Stimulated activated CD4-positive, alpha-beta T cell treated with anti-CD3 and anti-CD28 coated beads, TNF-alpha, amount 100 ng/mL, for 48 hours (primary cell): ENCODE data around the gene UBTD2.

Experiments used
- DNase-seq, 3 donors: peaks; one replicate each; pipeline ENCODE4 v3.0.0-alpha.2; 2020; ENCODE audit warnings: low read depth in 3 of 3

UBTD2 gene

DNA sequence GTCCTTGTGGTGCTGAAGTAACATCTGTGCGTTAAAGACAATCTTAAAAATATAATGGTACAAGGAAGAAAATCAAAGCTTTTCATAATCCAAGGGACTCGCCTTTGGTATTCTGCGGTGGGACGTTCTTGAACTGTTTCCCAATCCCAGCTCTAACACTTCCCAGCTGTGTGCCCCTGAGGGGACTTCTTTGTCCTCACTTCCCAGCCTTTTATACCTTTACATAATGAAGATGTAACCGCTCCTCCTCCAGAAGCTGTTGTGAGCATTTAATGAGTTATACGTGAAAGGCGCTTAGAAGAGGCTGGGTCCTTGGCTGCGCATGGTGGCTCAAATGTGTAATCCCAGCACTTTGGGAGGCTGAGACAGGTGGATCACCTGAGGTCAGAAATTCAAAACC is 112.4 kb downstream of the UBTD2 start:
- DNase-seq, result no peak

GRCh38 chr5:172170251-172170701 is 113.3 kb downstream of the UBTD2 start:
- DNase-seq, result no peak

DNA sequence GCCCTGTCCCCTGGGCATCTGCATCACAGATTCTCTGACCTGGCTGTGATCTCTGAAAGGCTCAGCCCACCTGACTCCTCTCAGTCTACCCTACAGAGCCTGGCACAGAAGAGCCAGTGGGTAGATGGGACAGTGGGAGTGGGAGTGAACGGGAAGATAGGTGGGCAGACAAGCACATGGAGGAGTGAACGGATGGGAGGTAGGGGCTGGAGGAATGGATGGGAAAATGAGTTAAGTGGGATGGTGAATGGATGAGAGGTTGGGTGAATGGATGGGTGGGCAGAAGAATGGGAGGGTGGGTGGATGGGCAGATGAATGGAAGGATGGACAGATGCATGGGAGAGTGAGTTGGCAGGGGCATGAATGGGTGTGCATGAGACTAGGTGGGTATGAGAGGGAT is 114.3 kb downstream of the UBTD2 start:
- no peak for DNase-seq

GRCh38 chr5:172168311-172168710 is 115.3 kb downstream of the UBTD2 start:
- no peak for DNase-seq

- DNase-seq, result no peak
These were observed 115.7 kb downstream of the UBTD2 start for GRCh38 chr5:172167895-172168294.

DNA sequence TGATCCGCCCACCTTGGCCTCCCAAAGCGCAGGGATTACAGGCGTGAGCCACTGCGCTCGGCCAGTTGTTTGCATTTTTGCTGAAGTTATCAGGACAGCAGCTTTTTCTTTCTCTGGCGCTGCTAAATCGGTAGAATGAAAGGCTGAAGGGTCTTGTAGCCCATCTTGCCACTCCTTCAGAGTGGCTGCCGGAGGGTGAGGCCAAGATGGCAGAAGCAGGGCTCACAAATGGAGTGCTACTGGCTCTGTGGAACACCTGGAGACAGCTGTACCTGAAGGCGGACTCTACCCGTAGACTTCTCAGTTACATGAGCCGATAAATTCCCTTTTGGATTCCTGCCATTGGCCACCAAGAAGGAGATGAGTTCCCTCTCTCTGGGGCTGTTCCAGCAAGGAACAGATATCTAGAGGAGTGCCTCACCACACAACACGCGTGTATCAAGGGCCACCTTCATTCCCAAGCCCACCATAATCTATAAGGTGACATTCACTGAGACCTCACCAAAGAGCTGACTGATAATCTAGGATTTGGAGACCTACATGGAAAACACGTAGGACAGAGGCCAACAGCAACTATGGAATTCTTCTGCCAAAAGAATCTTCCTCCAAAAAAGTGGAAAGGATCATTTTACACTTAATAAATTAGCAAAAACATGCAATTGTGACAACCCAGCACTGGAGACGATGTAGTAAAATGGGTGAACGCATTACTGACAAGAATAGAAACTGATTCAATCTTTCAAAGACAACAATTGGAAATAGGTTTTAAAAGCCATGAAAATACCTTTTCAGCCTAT is 117.3 kb downstream of the UBTD2 start:
- no peak for DNase-seq

DNA sequence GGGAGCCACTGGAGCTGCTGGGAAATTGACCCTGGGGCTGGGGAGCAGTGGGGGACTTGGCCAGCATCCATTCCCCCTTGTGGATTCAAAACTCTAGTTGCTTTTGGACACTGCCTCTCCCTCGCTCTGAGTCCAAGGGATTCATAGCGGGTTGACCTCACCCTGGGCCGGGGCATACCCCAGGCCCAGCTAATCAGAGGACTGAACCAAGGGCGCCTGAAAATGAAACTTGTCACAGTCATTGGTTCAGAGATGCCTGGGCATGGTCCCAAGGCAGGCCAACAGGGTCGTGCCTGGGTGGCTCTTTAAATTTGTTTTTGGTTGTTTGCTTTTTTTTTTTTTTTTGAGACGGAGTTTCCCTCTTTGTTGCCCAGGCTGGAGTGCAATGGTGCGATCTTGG is 118.1 kb downstream of the UBTD2 start:
- DNase-seq, result no peak

DNA sequence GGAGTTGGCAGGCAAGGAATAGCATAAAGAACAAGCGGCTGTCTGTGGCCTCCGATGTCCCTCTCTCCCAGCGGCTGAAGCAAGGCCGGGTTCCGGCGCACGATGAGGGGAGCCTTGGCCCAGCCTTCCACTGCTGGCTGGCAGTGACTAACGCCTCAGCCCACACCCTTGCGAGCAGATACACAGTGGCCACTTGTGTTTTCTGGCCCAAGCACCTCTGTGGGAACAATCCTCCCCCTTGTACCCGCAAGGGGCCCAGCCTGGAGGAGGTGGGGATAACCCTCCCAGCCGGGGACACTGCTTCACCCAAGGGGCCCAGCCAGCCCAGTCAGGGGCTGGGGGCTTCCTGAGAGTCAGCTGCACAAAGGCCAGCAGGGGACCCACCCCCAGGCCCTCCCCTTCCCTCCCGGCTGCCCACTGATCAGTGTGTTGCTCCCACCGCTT is 118.8 kb downstream of the UBTD2 start:
- no peak for DNase-seq

DNA sequence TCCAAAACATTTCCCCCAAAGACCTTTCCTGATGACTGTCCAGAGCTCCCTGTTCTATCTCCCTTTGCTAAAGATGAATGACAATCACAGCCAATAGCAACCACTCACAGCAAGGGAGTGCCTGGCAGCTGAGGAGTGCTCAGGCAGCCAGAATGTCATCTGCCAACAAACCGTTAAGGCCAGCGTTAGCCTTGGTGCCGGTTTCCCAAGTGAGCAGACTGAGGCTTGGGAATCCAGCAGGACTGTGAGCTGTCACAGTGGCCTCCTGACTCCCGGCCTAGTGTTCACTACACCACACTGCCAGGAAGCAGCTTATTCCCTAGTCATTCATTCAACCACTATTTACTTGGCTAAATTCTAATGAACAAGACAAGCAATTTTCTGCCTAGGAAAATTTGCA is 120.2 kb downstream of the UBTD2 start:
- DNase-seq, result no peak

DNA sequence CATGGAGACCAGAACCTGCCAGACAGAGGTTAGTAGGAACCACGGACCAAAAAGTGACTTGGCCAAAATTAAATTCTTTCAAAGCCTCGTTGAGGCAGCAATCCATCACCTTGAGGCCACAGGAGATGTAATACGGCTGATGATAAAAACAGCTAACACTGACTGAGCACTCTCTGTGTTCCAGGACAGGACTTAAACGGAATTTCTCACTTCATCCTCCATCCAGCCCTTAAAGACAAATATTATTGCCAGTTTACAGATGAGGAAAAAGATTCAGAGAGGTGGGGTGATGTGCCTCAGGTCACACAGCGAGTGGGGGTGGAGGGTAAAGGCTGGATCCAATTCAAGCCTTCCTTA is 120.6 kb downstream of the UBTD2 start:
- no peak for DNase-seq

DNA sequence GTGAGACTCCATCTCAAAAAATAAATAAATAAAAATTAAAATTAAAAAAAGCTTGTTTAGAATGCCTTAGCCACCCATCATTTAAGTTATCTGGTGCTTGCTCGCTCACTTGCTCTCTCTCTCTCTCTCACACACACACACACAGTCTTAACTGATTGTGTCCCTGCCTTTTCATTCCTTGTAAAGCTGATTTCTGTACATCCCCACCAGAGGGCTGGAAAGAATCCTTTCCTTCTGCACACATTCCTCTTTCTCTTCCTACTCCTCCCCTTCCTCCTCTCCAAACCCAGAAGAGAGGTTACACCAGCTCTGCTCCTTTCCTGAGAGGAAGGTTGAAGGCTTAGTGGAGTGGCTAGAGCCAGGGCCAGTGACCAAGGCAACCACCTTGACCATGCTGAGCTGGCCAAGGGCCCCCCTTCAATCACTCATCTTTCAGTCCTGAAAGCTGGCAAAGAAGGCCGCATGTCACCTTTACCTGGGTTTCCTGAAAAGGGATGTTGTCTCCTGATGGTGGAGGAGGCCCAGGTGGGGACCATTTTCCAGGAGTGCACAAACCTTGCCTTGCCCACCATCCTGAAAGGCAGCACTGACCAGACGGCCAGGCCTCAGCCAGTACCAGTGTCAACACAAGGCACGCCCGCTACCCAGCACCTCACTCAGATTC is 121.1 kb downstream of the UBTD2 start:
- no peak for DNase-seq

- DNase-seq, result no peak
These were observed 123.1 kb downstream of the UBTD2 start for GRCh38 chr5:172160506-172160905.
